ENCODE data around the gene HP.
A peak's percentile ranks its signal among the peaks of the same experiment; 100 is the strongest.
"Not testable (repeated sequence)": the region's sequence is repeated elsewhere in the genome, so short reads cannot be mapped to it uniquely, and the experiment has no call there.

The HP gene, protein sequence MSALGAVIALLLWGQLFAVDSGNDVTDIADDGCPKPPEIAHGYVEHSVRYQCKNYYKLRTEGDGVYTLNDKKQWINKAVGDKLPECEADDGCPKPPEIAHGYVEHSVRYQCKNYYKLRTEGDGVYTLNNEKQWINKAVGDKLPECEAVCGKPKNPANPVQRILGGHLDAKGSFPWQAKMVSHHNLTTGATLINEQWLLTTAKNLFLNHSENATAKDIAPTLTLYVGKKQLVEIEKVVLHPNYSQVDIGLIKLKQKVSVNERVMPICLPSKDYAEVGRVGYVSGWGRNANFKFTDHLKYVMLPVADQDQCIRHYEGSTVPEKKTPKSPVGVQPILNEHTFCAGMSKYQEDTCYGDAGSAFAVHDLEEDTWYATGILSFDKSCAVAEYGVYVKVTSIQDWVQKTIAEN

DNA sequence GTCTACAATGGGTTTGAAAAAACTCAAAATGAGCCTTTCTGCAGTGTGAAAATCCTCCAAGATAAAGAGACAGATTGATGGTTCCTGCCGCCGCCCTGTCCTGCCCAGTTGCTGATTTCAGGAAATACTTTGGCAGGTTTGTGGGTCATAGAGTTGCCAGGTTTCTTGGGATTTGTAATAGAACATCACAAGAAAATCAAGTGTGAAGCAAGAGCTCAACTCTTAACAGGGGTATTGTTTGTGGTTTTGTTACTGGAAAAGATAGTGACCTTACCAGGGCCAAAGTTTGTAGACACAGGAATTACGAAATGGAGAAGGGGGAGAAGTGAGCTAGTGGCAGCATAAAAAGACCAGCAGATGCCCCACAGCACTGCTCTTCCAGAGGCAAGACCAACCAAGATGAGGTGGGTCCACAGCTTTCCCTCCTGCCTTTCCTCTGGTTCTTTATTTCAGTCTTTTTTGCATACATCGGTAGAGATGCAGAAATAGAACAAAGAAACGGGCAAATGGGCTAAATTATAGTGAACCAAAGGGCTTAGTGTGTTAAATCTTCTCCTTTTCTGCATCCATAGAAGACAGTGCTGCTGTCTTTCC is at the start of gene HP:
HP (plus strand) TSS at position 252 of the 594 bp plus-strand sequence; CDS start at position 400, 148 bp downstream.
- not testable (repeated sequence) for DNase-seq (ENCODE audit: low read depth)

DNA sequence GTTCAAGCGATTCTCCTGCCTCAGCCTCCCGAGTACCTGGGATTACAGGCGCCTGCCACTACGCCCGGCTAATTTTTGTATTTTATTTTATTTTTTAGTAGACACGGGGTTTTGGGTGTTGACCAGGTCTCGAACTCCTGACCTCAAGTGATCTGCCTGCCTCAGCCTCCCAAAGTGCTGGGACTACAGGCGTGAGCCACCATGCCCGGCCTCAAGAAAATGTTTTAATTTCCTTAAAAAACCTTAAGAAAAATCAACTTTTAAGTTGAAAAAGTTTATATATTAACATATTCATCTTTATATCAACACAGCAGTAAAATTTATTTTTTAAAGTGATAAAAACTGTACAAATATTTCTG is 46.3 kb upstream of the HP start:
- DNase-seq (ENCODE audit: low read depth): not testable (repeated sequence)

DNA sequence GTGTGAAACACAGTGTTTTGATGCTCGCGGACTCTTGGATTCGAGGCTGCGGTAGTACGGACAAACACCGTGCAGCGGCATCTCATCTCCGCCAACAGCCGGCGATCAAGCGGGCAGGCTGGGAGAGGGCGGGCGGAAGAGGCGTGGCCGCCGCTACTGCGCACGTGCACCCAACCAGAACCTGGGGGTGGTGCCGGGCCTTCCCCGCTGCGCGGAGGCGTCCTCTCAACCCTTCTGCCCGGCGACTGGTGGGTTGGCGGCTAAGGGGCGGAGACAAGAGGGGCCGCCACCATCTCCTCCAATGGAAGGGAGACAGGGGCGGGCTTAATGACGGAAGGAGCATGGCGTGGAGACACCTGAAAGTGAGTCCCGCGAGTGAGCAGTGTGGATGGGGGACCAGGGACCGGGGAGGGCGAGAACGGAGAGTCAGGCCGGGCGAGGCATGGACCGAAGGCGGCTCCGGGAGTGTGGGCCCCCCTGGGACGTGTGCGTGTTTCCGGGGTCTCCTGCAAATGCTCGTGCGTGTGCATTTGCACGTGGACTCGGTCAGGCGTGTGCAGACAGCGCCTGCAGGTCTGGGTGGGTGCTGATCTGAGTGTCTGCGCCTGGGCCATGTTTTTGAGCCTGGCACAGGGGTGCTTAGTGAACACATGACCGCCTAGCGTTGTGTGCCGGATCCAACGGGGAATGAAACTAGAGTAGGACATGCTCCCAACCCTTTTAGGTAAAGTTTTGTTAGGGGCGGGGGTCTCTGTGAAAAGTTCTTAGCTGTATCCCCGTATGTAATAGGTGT is 45.7 kb upstream of the HP start, which contains the start of gene DHODH:
DHODH (plus strand) TSS at position 321 of the 793 bp plus-strand sequence; CDS start at position 342, 21 bp downstream.
- DNase-seq (ENCODE audit: low read depth): peak; percentile 91

DNA sequence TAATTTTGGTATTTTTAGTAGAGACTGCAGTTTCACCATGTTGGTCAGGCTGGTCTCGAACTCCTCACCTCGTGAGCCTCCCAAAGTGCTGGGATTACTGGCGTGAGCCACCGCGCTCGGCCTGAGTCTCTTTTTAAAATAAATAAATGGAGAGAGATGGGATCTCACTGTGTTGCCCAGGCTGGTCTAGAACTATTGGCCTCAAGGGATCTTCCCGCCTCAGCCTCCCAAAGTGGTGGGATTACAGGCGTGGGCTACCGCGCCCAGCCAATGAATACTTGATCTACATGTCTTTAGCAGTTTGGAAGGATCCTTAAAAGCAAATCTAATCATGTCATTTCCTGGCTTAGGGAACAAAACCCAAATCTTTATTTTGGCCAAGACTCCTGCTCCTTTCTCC is 44.5 kb upstream of the HP start:
- DNase-seq (ENCODE audit: low read depth): no peak

DNA sequence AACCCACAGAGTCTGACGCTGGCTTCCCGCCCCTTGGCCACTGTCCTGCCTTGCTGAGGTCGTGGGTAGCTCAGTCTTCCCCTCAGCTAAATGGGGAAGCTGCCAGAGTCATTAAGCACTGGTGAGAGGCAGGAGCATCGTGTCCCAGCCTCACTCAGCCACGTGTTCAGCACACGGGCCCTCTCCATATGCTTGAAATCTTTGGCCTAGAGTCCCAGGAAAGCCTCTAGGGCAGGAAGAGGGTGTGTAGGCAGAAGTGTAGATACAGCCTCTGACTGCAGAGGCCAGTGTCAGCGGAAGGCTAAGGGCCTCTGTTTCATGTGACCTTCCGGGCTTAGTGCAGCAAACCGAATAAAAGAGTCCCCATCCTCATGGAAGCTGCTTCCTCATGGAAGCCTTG is 41.7 kb upstream of the HP start:
- DNase-seq (ENCODE audit: low read depth): no peak

DNA sequence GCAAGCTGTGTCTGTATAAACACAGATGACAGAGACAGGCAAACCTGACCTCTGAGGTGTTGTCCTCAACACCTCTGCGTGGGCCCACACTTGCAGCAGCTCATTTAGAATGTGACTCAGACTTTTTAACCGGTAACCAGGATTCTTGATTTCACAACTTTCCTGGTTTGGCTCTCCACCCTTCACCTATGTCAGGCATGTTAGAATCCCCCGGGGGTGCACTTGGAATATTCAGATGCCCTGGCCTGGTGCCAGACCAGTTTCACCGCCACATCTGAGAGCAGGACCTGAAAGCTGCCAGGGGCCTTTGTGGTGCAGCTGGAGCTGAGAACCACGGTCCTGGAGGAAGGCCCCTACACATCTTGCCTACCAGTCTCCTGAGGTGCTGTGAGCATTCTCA is 40.9 kb upstream of the HP start:
- DNase-seq (ENCODE audit: low read depth): no peak

DNA sequence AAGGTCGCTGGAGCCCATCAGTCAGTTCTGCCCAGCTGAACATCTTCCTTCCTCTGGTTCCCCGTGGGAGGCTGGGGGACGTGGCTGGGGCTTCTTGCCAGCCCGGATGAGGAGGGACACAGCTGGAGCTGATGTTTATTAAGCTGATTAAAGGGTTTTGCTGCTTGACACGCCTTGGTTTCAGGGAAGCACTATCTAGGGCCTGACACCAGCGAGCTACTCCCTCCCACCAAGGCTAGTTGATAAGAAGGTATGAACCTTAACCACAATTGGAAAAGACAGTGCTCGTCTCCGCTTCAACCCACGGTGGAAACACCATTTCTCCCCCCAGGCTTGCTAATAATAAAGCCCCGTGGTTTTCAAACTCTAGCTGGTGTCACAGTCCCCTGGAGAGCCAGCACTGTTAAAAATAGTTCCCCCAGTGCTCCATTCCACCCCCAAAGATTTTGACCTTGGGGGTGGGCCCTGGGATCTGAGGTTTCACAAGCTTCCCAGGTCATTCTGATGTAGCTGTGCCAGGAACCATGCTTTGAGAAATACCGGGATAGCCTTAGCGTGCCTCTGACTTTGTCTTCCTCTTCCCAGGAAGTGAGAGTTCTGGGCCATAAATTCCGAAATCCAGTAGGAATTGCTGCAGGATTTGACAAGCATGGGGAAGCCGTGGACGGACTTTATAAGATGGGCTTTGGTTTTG is 40.3 kb upstream of the HP start:
- DNase-seq (ENCODE audit: low read depth): no peak

DNA sequence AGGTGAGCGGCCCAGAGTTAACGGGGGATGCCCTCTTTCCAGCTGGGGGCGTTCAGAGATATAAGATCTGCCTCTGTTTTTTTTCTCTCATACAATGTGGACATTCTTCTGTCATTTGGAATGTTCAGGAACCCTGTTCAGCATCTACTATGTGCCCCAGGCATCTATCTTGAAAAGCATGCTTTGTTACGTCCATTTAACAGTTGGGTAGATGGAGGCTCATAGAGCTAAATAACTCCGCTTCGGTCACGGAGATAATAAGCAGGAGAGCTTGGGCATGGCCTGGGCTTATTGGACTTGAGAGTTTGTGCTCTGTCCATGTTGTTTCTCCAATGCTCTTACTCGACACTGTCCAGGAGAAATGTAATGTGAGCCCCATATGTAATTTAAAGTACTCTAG is 39.6 kb upstream of the HP start:
- DNase-seq (ENCODE audit: low read depth): no peak

DNA sequence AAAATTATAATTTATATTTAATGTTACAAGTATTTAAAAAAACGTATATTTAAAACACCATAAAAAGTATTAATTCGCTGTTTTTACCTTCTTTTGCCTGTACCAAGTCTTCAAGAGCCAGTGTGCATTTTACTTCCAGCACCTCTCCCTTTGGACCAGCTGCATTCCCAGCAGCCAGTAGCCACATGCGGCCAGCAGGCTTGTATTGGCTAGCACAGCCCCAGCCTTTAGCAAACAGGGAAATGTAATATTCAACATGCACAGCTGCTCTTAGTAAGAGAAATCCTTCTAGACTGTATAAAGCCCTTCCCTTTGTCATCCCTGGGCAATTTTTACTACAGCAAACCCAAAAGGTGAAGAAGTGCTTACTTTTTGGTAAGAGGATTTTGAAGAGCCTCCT is 39.2 kb upstream of the HP start:
- no peak for DNase-seq (ENCODE audit: low read depth)

DNA sequence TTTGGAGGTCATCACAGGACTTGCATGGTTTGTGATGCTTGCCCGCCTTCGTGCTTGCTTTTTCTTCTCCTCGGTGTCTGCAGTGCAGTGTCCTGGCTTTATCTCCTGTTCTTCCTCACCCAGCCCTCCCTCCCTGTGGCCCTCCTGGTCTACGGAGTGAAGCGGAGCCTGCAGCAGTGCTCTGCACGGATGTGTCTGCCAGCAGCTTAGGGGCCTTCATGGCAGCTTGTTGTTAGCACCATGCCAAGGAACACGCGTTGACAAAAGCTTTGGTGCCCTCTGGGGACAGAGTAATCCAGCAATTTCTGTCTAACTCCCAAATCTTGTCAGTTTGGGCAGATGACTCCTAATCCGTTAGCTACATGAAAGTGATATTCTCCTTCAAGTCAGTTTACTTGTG is 35.8 kb upstream of the HP start:
- DNase-seq (ENCODE audit: low read depth): no peak

DNA sequence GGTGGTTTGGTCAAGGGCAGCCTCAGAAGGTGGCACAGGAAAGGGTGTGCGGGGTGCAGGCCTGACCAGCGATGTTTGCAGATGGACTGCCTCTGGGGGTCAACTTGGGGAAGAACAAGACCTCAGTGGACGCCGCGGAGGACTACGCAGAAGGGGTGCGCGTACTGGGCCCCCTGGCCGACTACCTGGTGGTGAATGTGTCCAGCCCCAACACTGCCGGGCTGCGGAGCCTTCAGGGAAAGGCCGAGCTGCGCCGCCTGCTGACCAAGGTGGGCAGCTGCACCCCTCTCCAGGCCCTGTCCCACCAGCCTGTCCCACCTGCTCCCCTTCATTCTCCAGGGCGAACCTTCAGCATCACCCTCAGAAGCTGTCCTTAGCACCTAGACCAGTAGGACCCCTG is 33.3 kb upstream of the HP start:
- DNase-seq (ENCODE audit: low read depth): no peak

DNA sequence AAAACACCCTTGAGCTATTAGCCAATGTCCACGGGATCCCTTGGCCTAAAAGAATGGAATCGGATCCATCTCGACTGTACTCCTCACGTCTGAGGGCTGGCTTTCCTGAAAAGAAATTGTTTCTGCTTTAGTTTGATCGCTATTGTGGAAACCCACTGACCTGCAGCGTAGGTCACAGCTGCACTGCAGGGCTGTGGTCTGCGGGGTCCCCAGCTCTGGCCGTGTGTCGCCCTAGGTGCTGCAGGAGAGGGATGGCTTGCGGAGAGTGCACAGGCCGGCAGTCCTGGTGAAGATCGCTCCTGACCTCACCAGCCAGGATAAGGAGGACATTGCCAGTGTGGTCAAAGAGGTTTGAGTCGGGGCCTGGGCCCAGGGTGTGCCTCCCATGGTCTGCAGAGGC is 32.2 kb upstream of the HP start:
- no peak for DNase-seq (ENCODE audit: low read depth)

DNA sequence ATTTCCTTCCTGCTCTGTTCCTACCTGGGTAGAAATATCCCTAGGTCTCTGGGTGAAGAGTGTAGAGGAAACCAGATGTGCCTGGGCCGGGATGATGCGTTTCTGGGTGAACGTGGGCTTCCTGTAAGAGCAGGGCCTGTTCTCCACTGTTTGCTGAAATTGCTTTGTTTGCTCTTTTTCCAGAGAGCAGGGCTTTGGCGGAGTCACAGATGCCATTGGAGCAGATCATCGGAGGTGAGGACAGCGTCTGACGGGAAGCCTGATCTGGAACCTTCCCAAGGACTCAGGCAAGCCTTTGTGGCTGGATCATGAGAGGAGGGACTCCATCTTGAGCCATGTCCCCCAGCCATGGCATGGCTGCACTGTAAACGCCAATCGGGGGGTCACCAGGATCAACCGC is 30.3 kb upstream of the HP start:
- no peak for DNase-seq (ENCODE audit: low read depth)

DNA sequence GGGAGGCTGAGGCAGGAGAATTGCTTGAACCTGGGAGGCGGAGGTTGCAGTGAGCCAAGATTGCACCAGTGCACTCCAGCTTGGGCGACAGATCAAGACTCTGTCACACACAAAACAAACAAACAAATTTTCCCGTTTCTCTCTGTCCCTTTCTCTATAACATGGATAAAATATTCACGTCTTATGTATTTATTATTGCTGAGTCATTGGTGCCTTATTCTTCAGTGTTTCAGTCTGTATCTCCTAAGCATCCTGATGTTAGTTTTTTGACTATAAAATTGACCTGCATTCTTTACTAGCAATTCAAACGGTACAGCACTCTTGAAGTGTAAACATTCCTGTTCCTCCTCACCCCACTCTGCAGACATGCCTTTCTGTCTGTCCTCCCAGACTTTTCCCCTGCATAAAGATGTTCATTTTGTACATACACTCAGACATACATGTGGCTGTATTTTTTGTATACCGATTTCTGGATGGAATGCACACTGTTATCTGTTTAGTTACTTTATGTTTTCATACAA is 29.4 kb upstream of the HP start:
- DNase-seq (ENCODE audit: low read depth): no peak

DNA sequence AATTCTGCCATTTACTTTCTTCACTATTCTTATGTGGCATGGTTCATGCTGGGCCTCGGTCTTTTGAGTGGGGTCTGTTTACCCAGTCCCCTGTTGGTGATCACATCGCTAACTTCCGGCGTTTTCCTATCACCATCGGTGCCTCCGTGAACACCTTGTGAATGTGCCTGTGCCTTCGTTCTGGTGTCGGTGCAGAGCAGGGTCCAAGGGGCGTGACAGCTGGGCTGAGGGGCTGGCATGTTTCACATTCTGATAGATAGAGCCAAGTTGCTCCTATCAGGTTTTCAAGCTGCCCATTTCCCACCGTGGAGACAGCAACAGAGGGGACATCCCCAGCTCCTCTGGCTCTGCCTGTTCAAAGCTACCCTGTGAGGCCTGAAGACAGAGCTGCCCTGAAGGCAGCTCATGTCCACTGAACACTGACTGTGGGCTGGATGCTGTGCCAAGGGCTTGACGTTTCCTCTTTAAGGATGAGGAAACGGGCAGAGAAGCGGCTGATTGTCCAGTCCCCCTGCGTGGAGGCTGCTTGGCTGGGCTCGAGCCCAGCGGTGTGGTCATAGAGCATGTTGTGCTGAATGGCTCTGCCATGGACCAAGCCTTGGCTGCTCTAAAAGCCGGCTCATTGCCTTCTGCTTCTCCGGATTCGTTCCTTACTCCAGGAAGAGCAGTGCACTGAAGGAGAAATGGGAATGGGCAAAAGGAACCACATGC is 28.7 kb upstream of the HP start:
- DNase-seq (ENCODE audit: low read depth): no peak

DNA sequence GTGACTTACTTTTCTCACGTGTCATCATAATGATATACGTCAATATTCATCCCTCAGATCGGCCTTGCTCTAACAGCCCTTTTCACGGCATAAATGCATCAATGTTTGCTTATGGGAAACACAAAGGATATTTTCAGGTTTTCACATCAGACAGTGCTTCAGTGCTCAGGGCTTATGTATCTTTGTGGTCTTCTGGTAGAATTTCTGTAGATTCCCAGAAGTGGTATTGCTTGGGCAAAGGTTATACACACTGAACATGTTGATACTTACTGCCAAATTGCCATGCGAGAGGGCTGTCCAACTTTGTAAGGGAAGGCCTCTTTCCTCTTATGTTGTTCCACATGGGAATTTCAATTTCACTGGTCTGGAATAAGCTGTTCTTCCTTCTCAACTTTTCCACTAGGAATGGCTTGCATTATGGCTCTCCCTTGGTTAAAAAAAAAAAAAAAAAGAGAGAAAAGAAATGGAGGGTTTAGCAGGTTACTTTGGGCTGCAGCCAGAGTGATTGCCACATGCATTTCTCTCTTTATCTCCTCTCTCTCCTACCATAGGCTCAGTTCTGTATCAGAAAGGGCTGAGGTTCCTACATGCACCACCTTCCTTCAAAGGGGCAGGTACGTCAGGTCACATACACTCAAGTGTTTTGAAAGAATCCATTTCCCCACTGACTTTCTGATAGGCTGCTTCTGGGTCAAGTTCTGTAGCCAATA is 26.5 kb upstream of the HP start:
- no peak for DNase-seq (ENCODE audit: low read depth)

DNA sequence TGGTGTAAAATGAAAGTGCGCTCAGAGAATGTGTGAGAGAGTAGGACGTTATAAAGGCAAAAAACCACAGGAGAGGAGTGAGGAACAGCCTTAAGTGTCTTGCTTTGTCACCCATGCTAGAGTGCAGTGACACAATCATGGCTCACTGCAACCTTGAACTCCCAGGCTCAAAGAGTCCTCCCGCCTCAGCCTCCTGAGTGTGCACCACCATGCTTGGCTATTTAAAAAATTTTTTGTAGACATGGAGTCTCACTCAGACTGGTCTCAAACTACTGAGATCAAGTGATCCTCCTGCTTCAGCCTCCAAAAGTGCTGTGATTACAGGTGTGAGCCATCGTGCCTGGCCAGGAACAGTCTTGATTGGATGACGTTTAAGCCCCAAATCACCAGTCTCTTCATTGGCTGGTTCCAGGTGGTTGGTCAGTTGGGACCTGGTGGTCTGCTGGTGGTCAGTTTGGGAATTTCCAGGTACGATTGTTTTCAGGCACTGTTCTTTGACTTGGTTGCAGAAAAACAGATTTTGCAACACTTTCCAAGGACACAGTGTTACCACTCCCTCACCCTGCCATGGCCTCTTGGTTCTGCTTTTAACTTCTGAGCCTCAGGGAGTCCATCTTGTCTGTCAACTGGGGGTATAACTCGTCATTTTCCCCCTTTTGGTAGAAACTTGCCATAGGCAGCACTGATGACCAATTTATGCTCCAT is 24.6 kb upstream of the HP start:
- no peak for DNase-seq (ENCODE audit: low read depth)

DNA sequence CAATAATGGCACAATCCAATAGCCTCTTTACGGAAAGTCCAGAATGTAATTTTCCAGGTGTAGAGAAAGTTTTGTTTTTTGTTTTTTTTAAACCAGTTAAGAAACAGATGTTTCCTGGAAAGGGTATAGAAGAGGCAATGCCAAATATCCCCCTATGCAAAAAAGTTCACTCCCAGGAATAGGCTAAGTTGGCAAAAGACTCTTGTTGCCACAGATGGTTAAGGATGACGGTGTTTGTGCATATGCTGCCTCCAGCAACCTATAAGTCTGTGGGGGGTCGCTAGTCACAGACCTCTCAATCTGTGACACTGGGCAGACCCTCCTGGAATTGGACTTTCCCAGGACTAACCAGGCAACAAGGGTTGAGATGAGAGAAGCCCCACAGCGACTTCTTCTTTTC is 20.9 kb upstream of the HP start:
- DNase-seq (ENCODE audit: low read depth): no peak

DNA sequence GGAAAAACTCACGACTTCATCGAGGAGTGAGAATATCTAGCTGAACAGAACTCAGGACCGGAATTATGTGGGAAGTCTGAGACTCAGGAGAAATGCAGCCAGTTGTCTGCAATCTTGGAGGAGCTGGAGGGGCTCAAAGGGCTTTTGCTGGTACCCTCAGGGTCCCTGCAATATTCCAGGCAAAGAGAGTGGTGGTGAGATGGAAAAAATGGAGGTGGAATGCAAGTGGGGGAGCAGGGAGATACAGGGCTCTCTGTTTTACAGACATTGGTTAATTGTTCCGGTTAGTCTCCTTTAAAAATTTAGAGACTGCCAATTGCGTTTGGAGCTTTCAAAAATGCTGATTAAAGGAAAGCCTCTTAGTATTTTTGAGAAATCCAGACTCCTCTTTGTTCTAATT is 18.2 kb upstream of the HP start:
- DNase-seq (ENCODE audit: low read depth): no peak

DNA sequence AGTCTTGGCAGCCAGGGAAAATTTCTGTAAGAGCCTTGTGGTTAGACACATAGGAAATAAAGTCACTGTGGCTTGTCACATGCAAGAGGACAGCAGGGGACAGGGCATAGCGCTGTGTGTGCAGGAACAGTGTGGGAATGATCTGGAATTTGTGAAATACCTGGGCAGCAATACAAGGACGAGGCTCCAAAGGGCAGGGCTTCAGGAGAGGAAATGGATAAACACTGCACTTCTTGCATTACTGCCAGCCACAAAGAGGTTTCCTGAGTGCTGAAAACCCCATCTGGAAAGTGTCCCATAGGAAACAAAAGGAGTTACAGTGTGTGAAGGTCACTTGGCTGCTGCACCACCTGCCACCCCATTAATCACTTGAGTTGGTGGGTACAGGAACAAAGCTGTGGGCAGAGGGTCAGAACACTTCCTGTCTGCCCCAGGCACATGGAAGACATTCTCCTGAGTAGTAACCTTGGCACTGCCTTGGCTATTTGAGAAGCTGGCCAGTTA is 12.1 kb upstream of the HP start:
- no peak for DNase-seq (ENCODE audit: low read depth)

Data from CMK (cell line).